Choroid plexus epithelial cell (primary cell): Measurements from ENCODE around the gene PDLIM4.

ENCODE experiments used
- DNase-seq: peaks from one replicate; pipeline ENCODE4 v3.0.0-alpha.2; 2010; ENCODE audit warnings: low read depth
- H3K4me3 ChIP-seq: 2 replicates; pipeline ENCODE4 v1.5.1; 2011; ENCODE audit warnings: low read depth, mild to moderate bottlenecking, control low read depth, low read length, moderate library complexity
- CTCF ChIP-seq: conservative IDR thresholded peaks from 2 replicates; pipeline ENCODE4 v1.5.1; 2011; ENCODE audit warnings: low read depth, mild to moderate bottlenecking, control low read depth, inconsistent platforms, low read length, moderate library complexity

PDLIM4 gene

DNA sequence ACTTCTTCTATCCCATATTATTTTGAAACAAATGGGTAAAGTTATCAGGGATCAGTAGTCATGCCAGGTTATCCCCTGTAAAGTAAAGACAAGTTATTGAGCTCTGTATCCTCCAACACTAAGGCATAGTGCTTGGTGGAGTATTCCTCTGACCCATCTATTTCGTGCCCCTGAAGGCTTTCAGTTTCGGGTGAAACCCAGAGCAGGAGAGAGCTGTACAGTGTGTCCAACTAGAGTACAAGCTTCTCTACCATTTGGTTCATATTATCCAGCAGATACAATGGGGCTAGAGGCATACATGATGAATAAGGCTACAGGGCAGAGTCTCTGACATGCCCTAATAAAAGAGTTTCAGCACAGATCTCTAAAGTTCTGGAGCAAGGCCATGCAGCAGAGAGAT, 33.5 kb downstream of the PDLIM4 start:
- no peak for TF ChIP-seq CTCF
- H3K4me3 ChIP-seq, result no peak overlapping the region
- no peak for DNase-seq

GRCh38 chr5:132293066-132293991, 35.8 kb downstream of the PDLIM4 start:
- peak overlapping the region; percentile 64 for H3K4me3 ChIP-seq
- TF ChIP-seq CTCF, result peak; percentile 24
- DNase-seq, result peak; percentile 90

DNA sequence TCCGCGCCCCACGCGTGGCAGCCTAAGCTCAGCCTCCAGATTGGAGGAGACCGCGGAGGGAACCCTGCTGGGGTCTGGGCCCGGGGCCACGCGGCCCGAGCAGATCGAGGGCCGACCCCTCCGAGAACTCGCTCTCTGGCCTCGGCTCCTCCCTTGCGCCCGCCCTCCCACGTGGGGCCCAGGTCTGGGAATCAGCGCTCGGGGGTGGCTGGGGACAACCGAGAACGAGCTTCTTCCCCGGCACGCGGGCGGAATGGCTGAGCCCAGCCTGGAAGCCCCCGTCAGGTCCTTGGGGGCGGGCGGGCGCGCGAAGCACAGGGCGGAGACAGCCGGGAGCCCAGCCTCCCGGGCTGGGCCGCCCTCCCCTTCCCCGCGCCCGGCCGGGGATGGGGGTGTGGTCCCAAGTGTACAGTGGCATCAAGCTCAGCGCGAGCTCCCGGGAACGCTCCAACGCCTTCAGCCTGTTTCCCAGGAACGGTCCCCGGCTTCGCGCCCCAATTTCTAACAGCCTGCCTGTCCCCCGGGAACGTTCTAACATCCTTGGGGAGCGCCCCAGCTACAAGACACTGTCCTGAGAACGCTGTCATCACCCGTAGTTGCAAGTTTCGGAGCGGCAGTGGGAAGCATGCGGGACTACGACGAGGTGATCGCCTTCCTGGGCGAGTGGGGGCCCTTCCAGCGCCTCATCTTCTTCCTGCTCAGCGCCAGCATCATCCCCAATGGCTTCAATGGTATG, 36.7 kb downstream of the PDLIM4 start, which contains the start of gene SLC22A4:
Gene SLC22A4 (plus strand): TSS at position 403 of the 736 bp plus-strand sequence. CDS start 223 bp downstream, at position 626.
- H3K4me3 ChIP-seq, result peak within 1 kb of the TSS; percentile 64
- peak; percentile 97 for DNase-seq
- no peak for TF ChIP-seq CTCF

- H3K4me3 ChIP-seq, result peak overlapping the region; percentile 64
- no peak for TF ChIP-seq CTCF
- DNase-seq, result peak; percentile 80
These were observed 37.4 kb downstream of the PDLIM4 start for GRCh38 chr5:132294728-132295504.

GRCh38 chr5:132295505-132296411, 38.3 kb downstream of the PDLIM4 start:
- H3K4me3 ChIP-seq, result peak overlapping the region; percentile 64

More at GRCh38 chr5:132295505-132296411, 38.3 kb downstream of the PDLIM4 start:
- DNase-seq, result no peak
- no peak for TF ChIP-seq CTCF
